Fibroblast of lung (primary cell): ENCODE measurements around the gene HNRNPLL.

Experiments
- EZH2 ChIP-seq: IDR thresholded peaks from 2 replicates; pipeline ENCODE4 v1.5.1; 2012; ENCODE audit warnings: low read length, control low read depth, mild to moderate bottlenecking; ENCODE audit errors: missing control alignments
- TF ChIP-seq, protein P1 (sequence below), 2 donors: IDR thresholded peaks in 1 of 2; conservative IDR thresholded peaks in 1 of 2; 1 replicate in 1 of 2; 2 replicates in 1 of 2; pipeline ENCODE4 v1.5.1; 2011 to 2012; ENCODE audit warnings: low read length in 2 of 2, control low read depth in 1 of 2, inconsistent platforms in 1 of 2, low read depth in 1 of 2, mild to moderate bottlenecking in 1 of 2

DNA sequence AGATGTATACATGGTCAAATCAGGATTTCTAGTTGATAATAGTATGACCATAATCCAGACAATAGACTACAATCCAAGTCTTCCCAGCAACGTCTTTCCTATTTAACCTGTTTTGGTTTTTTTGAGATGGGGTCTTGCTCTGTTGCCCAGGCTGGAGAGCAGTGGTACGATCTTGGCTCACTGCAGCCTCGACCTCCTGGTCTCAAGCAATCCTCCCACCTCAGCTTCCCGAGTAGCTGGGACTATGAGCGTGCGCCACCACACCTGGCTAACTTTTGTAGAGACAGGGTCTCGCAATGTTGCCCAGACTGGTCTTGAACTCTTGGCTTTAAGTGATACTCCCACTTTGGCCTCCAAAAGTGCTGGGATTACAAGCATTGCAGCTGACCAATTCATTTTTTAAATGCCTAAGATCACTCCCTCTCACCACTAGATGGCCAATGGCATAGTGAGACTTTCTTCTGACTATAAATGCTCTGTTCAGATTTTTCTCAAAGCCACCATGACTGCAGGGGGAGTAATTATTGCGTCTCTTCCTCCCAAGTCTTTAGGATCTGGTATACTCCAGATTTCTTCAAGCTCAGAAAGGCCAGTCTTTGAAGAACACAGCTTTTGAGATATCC, 47.6 kb downstream of the HNRNPLL start:
- TF ChIP-seq, protein P1, sequence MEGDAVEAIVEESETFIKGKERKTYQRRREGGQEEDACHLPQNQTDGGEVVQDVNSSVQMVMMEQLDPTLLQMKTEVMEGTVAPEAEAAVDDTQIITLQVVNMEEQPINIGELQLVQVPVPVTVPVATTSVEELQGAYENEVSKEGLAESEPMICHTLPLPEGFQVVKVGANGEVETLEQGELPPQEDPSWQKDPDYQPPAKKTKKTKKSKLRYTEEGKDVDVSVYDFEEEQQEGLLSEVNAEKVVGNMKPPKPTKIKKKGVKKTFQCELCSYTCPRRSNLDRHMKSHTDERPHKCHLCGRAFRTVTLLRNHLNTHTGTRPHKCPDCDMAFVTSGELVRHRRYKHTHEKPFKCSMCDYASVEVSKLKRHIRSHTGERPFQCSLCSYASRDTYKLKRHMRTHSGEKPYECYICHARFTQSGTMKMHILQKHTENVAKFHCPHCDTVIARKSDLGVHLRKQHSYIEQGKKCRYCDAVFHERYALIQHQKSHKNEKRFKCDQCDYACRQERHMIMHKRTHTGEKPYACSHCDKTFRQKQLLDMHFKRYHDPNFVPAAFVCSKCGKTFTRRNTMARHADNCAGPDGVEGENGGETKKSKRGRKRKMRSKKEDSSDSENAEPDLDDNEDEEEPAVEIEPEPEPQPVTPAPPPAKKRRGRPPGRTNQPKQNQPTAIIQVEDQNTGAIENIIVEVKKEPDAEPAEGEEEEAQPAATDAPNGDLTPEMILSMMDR (conservative IDR thresholded peaks at IDR 0.05 in 1 of 2, IDR thresholded peaks at IDR 0.05 in 1 of 2; ENCODE audit: low read depth in 1 of 2, low read length in 2 of 2), result peak; percentile 42 to 53
- TF ChIP-seq EZH2, result no peak
